ENCODE data around the gene CATSPERD.

CATSPERD gene

DNA sequence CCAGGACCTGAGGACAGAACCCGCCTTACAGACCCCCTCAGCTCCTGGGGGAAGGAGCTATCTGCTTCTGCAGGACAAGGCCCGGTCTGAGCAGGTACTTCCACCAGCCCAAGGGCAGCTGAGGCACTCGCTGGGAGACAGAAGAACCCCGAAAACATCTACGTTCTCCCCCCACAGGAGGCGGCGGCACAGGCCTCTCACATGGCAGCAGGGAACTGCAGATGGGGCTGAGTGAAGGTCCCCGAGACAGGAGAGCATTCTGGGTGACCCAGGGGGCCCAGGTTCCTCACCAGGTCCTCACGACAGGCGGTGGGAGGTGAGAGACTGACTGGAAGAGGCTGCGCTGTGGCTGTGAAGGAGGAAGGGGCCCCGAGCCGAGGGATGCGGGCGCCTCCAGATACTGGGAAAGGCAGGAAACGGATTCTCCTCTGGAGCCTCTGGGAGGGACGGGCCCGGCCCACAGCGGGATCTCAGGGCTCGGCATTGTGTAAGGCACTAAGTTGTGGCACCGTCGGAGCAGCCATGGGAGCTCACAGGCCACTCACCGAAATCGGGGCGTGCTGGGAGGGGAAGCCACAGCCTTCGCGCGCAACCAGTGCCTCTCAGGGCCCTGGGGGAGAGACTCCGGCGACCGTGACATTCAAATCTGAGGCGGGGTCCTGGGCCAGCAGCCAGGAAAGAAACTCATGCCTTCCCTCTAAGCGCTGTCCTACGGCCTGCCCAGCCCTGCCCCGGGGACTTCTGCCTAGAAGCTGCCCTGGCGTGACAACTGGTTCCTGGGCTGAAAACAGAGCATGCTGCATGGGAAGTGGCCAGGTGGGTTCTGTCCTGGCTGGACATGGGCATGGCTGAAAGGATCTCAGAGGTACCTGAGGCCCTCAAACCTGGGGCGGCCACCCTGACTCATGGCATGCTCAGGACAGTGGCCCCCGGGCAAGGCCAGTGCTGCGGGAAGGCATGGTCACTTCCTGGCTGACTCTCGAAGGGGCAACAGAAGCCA, 16.3 kb upstream of the CATSPERD start:
- WGBS, 2 experiments (ENCODE audit: insufficient coverage in 2 of 2), result 96 to 97% methylated on average over 32 to 40 of the region's 40 CpGs

GRCh38 chr19:5705552-5705951, 14.9 kb upstream of the CATSPERD start:
- WGBS, 2 experiments (ENCODE audit: insufficient coverage in 2 of 2), result 92 to 93% methylated on average over 16 of the region's 16 CpGs
- H3K36me3 ChIP-seq (ENCODE audit: control insufficient read depth, insufficient read depth, low read length), result peaks cover 76% of the 10 kb centered on the region
- no peaks in the 10 kb centered on the region for H3K9me3 ChIP-seq (ENCODE audit: control insufficient read depth, low read length)
- no peak overlapping the region for H3K4me3 ChIP-seq (ENCODE audit: extremely low read depth, insufficient read depth, low read length, poor library complexity, severe bottlenecking)
- no peaks in the 10 kb centered on the region for H3K4me1 ChIP-seq (ENCODE audit: control insufficient read depth, insufficient read depth, low read length, poor library complexity, severe bottlenecking)
- H3K27ac ChIP-seq (ENCODE audit: low read depth, low read length, severe bottlenecking), result no peak overlapping the region

More for the DNA sequence above, 16.3 kb upstream of the CATSPERD start:
- Histone ChIP-seq H3K36me3 (ENCODE audit: control insufficient read depth, insufficient read depth, low read length) (peaks cover 74% of the 10 kb centered on the region), H3K4me3 (ENCODE audit: extremely low read depth, insufficient read depth, low read length, poor library complexity, severe bottlenecking) (no peak overlapping the region), H3K9me3 (ENCODE audit: control insufficient read depth, low read length) (no peaks in the 10 kb centered on the region), H3K4me1 (ENCODE audit: control insufficient read depth, insufficient read depth, low read length, poor library complexity, severe bottlenecking) (no peaks in the 10 kb centered on the region), H3K27ac (ENCODE audit: low read depth, low read length, severe bottlenecking) (no peak overlapping the region)

GRCh38 chr19:5706876-5707573, 13.4 kb upstream of the CATSPERD start:
- Histone ChIP-seq H3K27ac (ENCODE audit: low read depth, low read length, severe bottlenecking) (no peak overlapping the region), H3K36me3 (ENCODE audit: control insufficient read depth, insufficient read depth, low read length) (peaks cover 83% of the 10 kb centered on the region), H3K4me1 (ENCODE audit: control insufficient read depth, insufficient read depth, low read length, poor library complexity, severe bottlenecking) (no peaks in the 10 kb centered on the region), H3K9me3 (ENCODE audit: control insufficient read depth, low read length) (no peaks in the 10 kb centered on the region), H3K4me3 (ENCODE audit: extremely low read depth, insufficient read depth, low read length, poor library complexity, severe bottlenecking) (no peak overlapping the region)
- 96 to 99% methylated on average over 35 of the region's 35 CpGs for WGBS, 2 experiments (ENCODE audit: insufficient coverage in 2 of 2)

GRCh38 chr19:5707576-5708575, 12.6 kb upstream of the CATSPERD start:
- Histone ChIP-seq H3K9me3 (ENCODE audit: control insufficient read depth, low read length) (no peaks in the 10 kb centered on the region), H3K4me3 (ENCODE audit: extremely low read depth, insufficient read depth, low read length, poor library complexity, severe bottlenecking) (no peak overlapping the region), H3K4me1 (ENCODE audit: control insufficient read depth, insufficient read depth, low read length, poor library complexity, severe bottlenecking) (no peaks in the 10 kb centered on the region), H3K27ac (ENCODE audit: low read depth, low read length, severe bottlenecking) (no peak overlapping the region), H3K36me3 (ENCODE audit: control insufficient read depth, insufficient read depth, low read length) (peaks cover 91% of the 10 kb centered on the region)
- WGBS, 2 experiments (ENCODE audit: insufficient coverage in 2 of 2), result 95 to 98% methylated on average over 21 to 36 of the region's 37 CpGs

DNA sequence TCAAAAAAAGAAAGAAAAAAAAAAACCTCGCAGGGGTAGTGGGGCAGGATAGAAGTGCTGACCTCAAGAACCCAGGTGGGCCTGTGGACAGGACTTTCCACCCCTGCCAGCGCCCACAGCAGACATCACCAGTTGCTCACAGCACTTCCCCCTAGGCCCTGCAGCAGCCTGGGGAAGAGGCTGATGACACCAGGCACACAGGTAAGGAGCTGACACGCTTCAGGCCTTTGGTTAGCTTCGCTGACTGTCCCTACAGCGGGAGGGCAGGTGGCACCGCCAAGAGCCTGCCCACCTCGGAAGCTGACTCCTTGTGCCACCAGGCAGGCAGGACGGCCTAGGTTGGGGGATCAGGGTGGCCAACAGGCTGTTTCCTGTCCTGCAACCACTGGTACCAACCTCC, 9.4 kb upstream of the CATSPERD start:
- Histone ChIP-seq H3K27ac (ENCODE audit: low read depth, low read length, severe bottlenecking) (no peak overlapping the region), H3K36me3 (ENCODE audit: control insufficient read depth, insufficient read depth, low read length) (peaks cover 84% of the 10 kb centered on the region), H3K4me1 (ENCODE audit: control insufficient read depth, insufficient read depth, low read length, poor library complexity, severe bottlenecking) (no peaks in the 10 kb centered on the region), H3K9me3 (ENCODE audit: control insufficient read depth, low read length) (no peaks in the 10 kb centered on the region), H3K4me3 (ENCODE audit: extremely low read depth, insufficient read depth, low read length, poor library complexity, severe bottlenecking) (no peak overlapping the region)
- WGBS, 2 experiments (ENCODE audit: insufficient coverage in 2 of 2), result 95 to 96% methylated on average over 4 to 8 of the region's 8 CpGs

- H3K27ac ChIP-seq (ENCODE audit: low read depth, low read length, severe bottlenecking), result no peak overlapping the region
- peaks cover 78% of the 10 kb centered on the region for H3K36me3 ChIP-seq (ENCODE audit: control insufficient read depth, insufficient read depth, low read length)
- H3K4me1 ChIP-seq (ENCODE audit: control insufficient read depth, insufficient read depth, low read length, poor library complexity, severe bottlenecking), result no peaks in the 10 kb centered on the region
- H3K9me3 ChIP-seq (ENCODE audit: control insufficient read depth, low read length), result no peaks in the 10 kb centered on the region
- no peak overlapping the region for H3K4me3 ChIP-seq (ENCODE audit: extremely low read depth, insufficient read depth, low read length, poor library complexity, severe bottlenecking)
- WGBS, 2 experiments (ENCODE audit: insufficient coverage in 2 of 2), result 93 to 94% methylated on average over 12 to 25 of the region's 25 CpGs
Measured at GRCh38 chr19:5711713-5712161, 8.7 kb upstream of the CATSPERD start.

GRCh38 chr19:5713228-5713627, 7.2 kb upstream of the CATSPERD start:
- 96 to 98% methylated on average over 9 of the region's 9 CpGs for WGBS, 2 experiments (ENCODE audit: insufficient coverage in 2 of 2)
- H3K27ac ChIP-seq (ENCODE audit: low read depth, low read length, severe bottlenecking), result no peak overlapping the region
- H3K36me3 ChIP-seq (ENCODE audit: control insufficient read depth, insufficient read depth, low read length), result peaks cover 80% of the 10 kb centered on the region
- no peaks in the 10 kb centered on the region for H3K9me3 ChIP-seq (ENCODE audit: control insufficient read depth, low read length)
- no peak overlapping the region for H3K4me3 ChIP-seq (ENCODE audit: extremely low read depth, insufficient read depth, low read length, poor library complexity, severe bottlenecking)
- peaks cover 7% of the 10 kb centered on the region for H3K4me1 ChIP-seq (ENCODE audit: control insufficient read depth, insufficient read depth, low read length, poor library complexity, severe bottlenecking)

- H3K4me1 ChIP-seq (ENCODE audit: control insufficient read depth, insufficient read depth, low read length, poor library complexity, severe bottlenecking), result peaks cover 12% of the 10 kb centered on the region
- WGBS, 2 experiments (ENCODE audit: insufficient coverage in 2 of 2), result 93 to 96% methylated on average over 3 to 7 of the region's 10 CpGs
- no peak overlapping the region for H3K27ac ChIP-seq (ENCODE audit: low read depth, low read length, severe bottlenecking)
- peaks cover 66% of the 10 kb centered on the region for H3K36me3 ChIP-seq (ENCODE audit: control insufficient read depth, insufficient read depth, low read length)
- H3K9me3 ChIP-seq (ENCODE audit: control insufficient read depth, low read length), result no peaks in the 10 kb centered on the region
- no peak overlapping the region for H3K4me3 ChIP-seq (ENCODE audit: extremely low read depth, insufficient read depth, low read length, poor library complexity, severe bottlenecking)
Measured at GRCh38 chr19:5714816-5715215, 5.6 kb upstream of the CATSPERD start.

DNA sequence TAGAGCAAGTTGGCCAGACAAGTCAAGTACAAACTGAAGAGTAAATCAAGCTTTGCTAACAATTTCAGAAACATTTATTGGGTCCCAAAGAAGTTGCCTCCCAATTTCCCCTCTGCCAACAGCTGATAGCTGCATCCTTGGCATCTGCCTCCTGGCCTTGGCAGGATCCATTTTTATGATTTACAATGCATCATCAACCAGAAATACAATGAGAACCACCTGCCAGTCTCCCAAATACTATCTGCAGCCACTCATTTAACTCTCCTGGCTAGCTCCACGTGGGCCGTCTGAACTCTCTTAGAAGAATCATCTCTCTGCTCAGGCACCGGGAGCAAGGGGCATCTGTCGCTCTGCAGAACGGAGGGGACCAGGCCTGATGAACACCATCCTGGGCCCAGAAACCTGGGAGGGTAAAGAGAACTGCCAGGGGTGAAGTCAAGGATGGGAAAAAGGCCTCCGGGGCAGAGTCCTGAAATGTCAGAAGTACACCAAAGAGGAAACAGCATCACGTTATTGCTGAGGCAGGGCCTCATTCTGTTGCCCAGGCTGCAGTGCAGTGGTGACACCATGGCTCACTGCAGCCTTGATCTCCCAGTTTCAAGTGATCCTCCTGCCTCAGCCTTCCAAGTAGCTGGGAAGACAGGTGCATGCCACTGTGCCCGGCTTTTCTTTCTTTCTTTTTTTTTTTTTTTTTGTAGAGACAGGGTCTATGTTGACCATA, 3.1 kb upstream of the CATSPERD start:
- H3K27ac ChIP-seq (ENCODE audit: low read depth, low read length, severe bottlenecking), result no peak overlapping the region
- H3K36me3 ChIP-seq (ENCODE audit: control insufficient read depth, insufficient read depth, low read length), result peaks cover 41% of the 10 kb centered on the region
- WGBS, 2 experiments (ENCODE audit: insufficient coverage in 2 of 2), result 95% methylated on average over 7 of the region's 8 CpGs
- no peak overlapping the region for H3K4me3 ChIP-seq (ENCODE audit: extremely low read depth, insufficient read depth, low read length, poor library complexity, severe bottlenecking)
- no peaks in the 10 kb centered on the region for H3K9me3 ChIP-seq (ENCODE audit: control insufficient read depth, low read length)
- H3K4me1 ChIP-seq (ENCODE audit: control insufficient read depth, insufficient read depth, low read length, poor library complexity, severe bottlenecking), result peaks cover 12% of the 10 kb centered on the region
